NCI-H524 (cell line): ENCODE results near the gene GHDC.
"Not testable (repeated sequence)": the region's sequence is repeated elsewhere in the genome, so short reads cannot be mapped to it uniquely, and the experiment has no call there.

Experiments used
- DNase-seq, 2 experiments: peaks; one replicate each; lab custom pipeline; 2025; lab: John Stamatoyannopoulos, UW

Gene GHDC

DNA sequence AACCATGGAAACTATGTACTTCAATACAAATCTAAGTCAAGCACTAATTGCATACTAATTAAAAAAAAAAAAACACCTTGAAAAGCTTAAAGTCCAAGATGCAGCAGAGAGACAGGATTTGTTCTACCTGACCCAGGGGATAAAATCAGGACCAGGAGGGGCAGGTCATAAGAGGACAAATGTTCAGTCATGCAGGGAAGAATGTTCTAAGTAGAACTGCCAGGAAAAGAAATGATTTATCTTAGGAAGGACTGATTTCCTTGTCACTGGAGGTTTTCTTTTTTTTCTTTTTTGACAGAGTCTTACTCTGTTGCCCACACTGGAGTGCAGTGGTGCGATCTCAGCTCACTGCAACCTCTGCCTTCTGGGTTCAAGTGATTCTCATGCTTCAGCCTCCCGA, 9.1 kb upstream of the GHDC start:
- DNase-seq, result no peak

- DNase-seq, result no peak
These were observed 8.4 kb upstream of the GHDC start for GRCh38 chr17:42202696-42203095.

DNA sequence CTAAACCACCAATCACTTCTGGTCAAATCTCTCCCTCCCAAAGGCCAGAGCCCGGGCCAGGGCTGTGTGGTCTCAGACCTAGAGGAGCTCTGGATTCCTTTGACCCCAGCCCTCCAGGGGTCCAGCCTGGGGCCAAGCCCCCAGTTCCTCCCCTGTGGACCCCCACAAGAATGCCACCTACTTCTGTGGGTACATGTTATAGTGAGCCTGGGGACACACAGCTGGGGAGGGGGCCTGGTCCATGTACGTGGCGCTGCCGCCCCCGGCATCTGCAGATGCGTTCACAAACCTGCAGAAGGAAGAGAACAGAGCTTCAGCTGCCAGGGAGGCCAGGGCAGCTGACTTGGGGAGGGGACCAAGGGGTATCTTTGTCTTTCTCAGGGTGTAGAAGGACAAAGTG, 7.9 kb upstream of the GHDC start:
- DNase-seq, result no peak

DNA sequence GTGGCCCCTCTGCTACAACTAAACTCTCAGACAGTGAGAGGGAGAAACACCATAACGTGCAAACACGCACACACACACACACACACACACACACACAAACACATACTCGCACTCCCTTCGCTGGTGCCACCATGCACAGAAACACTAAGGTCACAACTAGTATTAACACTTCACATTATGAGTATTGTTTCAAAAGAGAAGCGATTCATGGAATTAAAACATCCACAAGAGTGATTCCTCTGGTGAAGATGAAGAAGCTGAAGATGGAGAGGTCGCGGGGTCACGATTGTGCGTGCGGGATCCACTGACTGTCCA, 7.1 kb upstream of the GHDC start:
- DNase-seq, result no peak

GRCh38 chr17:42200706-42201457, 6.6 kb upstream of the GHDC start:
- DNase-seq, result no peak

DNA sequence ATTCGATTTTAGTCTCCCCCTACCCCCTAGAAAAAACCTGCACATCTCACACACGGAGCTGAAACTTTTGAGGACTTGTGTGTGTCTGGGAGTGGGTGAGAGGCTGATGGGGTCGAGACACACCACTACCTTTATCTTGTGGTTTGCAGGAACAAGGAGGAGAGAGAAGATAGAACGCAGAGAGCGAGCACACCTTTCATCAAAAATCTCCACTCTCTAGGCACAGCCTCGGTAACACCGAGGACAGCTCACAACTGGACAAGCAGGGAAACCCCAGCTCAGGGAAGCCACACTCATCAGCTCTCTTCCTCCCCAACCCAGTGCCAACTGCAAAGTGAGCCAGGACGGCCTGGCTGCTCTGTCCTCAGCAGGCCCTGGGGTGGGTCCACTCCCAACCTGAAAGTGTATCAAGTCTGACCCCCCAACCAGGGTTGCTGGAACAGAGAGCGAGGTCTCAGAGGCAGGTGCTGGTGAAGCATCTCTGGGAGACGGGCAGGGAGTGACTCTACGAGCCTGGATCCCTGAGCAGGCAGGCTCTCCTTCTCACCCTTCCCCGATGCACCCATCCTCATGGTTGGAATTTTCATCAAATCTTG, 5.2 kb upstream of the GHDC start:
- DNase-seq, result no peak

- no peak for DNase-seq
These were observed 4.6 kb upstream of the GHDC start for GRCh38 chr17:42198897-42199296.

GRCh38 chr17:42197564-42198156, 3.4 kb upstream of the GHDC start:
- DNase-seq, result no peak

DNA sequence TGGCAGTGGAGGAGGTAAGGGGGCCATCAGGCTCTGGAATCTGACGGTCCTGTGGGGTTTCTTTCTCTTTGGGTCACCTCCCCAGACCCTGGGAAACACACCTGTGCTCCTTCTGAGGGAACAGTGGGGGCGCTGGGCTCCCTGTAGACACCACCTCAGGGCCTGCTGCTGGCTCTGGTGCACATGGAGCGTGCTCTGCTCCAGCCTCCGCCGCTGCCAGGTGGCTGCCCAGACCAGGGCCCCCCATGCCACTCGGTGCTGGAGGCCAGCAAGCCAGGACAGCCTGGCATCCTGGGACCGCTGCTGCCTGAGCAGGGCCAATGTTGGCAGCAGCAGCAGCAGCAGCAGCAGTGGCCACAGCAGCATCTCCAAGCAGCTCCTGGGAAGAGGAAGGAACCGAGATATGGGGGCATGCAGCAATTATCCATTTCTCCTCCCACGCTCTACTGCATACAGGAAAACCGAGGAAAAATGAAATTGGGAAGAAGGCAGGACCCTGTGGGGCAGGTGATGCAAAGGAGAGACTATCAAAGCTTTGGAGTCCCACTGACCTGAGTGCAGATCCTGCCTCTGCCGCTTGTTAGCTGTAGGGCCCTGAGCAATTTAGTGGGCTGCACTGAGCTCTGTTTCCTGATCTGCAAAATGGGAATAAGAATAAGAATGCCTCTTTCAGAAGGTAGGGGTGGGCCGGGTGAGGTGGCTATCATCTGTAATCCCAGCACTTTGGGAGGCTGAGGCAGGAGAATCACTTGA, 902 bp downstream of the GHDC start:
- no peak for DNase-seq

DNA sequence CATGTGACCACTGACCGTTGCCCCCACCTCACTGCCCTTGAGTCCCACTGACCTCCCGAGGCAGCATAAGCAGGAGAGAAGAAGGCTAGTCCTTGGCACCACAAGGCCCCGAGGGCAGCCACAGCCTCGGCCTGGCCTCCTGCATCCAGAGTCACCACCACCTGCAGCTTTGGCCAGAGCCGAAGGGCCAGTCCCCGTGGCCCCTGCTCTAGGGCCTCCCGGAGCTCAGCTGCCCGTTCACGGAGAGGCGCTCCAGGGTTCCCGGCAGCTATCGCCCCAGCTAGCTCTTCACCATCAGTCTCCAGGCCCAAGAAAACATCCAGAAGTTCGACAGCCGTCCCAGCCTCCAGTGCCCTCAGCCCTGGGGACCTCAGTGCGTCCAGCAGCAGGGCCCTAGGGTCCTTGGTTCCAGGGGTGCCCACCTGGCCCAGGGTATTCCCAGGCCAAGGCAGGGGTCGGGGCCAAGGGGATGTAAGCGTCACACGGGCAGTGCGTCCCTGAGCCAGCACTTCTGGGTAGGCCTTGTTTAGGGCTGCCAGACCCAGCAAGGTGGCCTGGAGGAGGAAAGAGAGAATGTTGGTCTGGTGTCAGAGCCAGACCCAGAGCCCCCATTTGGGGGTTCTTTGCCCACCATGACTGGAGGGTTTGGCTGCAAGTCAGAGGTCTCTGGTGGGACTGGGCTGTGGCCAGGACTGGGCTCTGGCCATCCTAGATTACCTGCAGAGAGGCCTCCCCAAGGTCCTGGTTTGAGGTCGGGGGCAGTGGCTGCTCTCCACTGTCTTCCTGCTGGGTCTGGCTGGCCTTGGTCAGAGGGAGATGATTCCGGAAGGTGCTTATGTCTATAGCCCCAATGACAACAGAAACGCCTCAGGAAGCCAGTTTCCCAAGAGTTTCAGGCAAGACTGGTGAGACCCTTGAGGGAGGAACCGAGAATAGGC, 1.8 kb downstream of the GHDC start:
- DNase-seq, result no peak

DNA sequence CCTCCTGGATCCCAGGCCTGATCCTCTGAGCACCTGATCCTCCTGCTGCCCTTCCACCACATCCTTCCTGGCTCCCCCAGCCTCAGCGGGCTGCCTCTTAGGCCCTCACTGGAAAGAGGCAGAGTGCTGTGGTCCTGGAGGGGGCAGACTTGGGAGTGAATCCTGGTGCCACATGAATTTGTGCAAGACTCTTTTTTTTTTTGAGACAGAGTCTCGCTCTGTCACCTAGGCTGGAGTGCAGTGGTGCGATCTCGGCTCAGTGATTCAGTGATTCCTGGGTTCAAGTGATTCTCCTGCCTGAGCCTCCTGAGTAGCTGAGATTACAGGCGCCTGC, 3.1 kb downstream of the GHDC start:
- no peak for DNase-seq

DNA sequence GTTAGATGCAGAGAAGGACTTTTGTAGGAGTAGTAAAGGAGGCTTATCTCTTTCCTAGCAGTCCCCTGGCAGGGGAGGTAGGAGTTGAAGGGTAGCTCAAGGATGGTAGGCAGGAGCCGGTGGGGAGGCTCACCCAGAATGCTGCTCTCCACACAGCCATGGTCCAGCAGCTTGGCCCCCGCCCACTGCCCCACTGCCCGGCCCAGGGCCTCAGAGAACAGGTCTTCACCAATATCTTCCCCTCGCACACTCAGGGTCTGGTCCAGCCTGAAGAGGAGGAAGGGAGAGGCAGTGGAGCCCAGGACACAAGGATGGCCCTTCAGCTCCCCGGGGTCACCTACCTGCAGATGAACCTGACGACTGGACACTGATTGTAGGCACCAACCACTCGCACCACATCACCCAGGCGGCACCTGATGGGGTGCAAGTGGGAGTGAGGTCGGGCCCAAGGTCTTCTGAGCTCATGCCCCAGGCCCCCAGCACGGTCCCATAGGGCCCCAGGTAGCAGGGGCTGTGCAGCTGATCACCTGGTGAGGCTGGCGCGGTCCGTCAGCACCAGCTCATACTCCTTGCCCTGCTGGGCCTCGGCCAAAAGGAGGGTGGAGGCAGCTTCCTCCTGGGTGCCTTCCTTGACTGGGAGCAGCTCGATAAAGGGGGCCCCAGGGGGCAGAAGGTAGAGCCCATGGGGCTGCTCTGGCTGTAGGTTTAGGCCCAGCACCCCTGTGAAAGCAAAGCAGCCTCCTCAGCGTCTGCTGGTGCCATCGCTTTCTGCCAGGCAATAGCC, 3.6 kb downstream of the GHDC start:
- DNase-seq, result no peak

- DNase-seq, result no peak
These were observed 4.7 kb downstream of the GHDC start for GRCh38 chr17:42189651-42189965.

DNA sequence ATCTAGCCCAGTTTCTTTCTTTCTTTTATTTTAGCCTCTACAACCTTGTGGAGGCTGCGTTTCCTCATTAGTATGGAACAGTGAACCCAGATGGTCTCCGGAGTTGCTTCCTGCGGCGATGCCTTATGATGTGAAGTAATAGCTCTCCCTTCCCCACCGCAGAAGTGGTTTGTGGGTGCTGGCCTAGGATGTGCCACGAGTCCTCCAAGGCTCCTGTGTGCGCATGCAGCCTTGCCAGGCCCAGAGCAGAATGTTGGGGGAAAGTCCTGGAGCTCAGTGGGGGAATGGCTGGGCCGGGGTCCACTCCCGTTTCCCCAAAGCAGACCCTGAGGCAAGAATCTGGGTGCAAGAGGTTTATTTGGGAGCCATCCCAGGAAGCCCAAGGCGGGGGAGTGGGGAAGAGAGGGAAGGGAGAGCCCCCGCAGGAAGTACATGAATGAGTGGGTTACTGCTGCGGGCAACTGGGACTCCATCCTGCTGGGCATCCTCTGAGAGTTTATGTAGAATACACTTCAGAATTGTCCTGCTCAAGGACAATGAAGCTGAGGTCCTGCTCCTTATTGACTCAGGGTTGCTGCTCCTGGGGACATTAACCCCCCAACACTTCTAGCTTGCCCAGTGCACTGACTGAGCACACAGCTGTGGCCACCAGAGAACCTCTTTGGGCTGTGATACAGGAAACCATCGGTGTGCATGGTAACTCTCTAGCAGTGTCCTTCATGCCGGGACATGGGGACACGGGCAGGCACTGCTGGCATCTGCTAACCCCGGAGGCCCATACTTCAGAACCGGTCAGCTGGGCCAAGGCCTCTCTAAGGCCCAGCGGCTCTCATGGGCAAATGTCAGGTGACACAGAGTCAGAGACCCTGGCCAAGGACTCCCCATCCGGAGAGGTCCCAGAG, 5.3 kb downstream of the GHDC start:
- no peak for DNase-seq

- DNase-seq, result no peak
These were observed 6.5 kb downstream of the GHDC start for GRCh38 chr17:42187833-42188232.

DNA sequence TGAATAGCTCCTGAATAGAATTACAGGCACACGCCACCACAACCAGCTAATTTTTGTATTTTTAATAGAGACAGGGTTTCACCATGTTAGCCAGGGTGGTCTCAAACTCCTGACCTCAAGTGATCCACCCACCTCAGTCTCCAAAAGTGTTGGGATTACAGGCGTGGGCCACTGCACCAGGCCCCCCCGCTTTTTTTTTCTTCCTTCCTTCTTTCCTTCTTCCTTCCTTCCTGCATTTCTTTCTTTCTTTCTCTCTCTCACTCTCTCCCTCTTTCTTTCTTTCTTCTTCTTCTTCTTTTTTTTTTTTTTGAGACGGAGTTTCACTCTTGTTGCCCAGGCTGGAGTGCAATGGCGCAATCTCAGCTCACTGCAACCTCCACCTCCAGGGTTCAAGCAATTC, 8.1 kb downstream of the GHDC start:
- DNase-seq, result not testable (repeated sequence)

DNA sequence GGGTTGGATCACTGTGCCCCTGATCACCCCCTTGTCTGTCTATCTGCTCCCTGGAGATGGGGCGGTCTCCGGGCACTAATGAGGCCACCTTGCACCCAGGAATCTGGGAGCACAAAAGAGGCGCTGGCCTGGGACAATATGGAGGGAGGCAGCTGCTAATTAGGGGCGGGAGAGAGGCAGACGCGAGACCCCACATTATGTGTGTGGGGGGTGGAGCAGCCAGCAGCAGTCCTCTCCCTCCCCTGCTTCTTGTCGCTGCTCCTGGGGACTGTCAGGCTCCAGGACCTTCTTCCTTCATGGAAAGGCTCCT, 8.7 kb downstream of the GHDC start:
- no peak for DNase-seq

DNA sequence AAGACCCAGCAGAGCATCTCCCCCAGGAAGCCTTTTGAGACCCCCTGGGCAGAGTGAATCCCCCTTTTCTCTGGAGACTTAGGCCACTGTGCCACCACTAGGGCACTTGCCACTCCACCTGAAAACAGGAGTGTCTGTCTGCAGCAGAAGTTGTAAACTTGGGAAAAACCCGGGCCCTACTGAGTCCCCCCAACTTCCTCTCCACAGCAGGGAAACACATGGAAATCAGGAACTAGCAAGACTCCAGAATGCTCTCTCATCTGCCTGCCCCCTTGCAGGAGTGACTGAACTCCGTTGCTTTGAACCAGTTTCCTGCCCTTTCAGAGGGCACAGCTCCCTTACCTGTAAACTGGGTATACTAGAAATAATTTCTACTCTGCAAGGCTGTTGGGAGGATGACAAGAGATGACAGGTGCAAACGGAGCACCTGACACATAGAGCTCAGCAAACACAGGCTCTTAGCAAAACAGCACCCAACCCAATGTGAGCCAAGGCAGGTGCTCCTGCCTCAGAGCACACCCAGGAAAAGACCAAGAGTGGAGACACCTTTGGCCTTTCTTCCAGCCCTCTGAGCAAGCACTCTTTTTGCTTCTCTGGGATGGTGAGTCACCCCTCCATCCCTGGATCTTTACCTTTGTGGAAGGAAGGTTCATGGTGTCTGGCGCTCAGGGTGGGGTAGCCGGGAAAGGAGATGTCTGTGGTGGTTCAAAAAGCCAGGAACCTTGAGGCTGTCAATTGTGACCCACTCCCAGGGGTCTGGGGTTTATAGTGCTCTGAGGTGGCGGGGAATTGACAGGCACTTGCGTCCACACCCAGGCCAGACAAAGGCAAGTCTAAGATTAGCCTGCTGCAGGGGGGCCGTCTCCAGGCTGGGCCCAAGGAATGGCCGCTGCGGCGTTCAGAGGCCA, 9.3 kb downstream of the GHDC start, which contains the start of gene HCRT:
Gene HCRT, minus strand, starts transcription at position 740 of the 908 bp plus-strand sequence. Its CDS starts 87 bp downstream, at position 653.
- no peak for DNase-seq
